Mesothelial cell of epicardium (in vitro differentiated cells): ENCODE results near the gene SCUBE1. TPM values are rescaled to one million over a fixed set of nuclear protein-coding genes. Genes with fewer than 3 reads are reported as not detected.

Experiments used
- DNase-seq, 2 experiments: peaks; one replicate each; pipeline ENCODE4 v3.0.0; 2021; ENCODE audit warnings: low spot score in 2 of 2; ENCODE audit not compliant: unreplicated experiment in 2 of 2
- H3K27ac Mint-ChIP-seq: 2 replicates; pipeline ENCODE4 v1.8.0; 2021; ENCODE audit warnings: mixed read lengths
- H3K27me3 Mint-ChIP-seq: 2 replicates; pipeline ENCODE4 v1.8.0; 2021; ENCODE audit warnings: low read depth, mixed read lengths
- H3K36me3 Mint-ChIP-seq: 2 replicates; pipeline ENCODE4 v1.8.0; 2021; ENCODE audit warnings: mixed read lengths
- H3K4me1 Mint-ChIP-seq: 2 replicates; pipeline ENCODE4 v1.8.0; 2021; ENCODE audit warnings: mixed read lengths
- H3K4me3 Mint-ChIP-seq: 2 replicates; pipeline ENCODE4 v1.8.0; 2021; ENCODE audit warnings: mild to moderate bottlenecking, moderate library complexity, mixed read lengths
- H3K9me3 Mint-ChIP-seq: 2 replicates; pipeline ENCODE4 v1.8.0; 2021; ENCODE audit warnings: mixed read lengths
- CTCF ChIP-seq: fragments of 200-600 bp; sonication (generic); IDR thresholded peaks from one replicate; pipeline ENCODE4 v1.5.0; 2021; ENCODE audit warnings: antibody characterized with exemption; ENCODE audit not compliant: unreplicated experiment
- total RNA-seq: library from RNA; stranded (reverse); gene quantifications from 3 replicates; pipeline ENCODE4 v1.2.1, GENCODE V29; 2021

Gene SCUBE1
- total RNA-seq, 1 donor from 2014 or later: 19.3 TPM

GRCh38 chr22:43291381-43291780 lies 51.8 kb downstream of the SCUBE1 start:
- Mint-ChIP-seq H3K4me3 (no peak overlapping the region), H3K27ac (no peak overlapping the region), H3K36me3 (no peaks in the 10 kb centered on the region), H3K4me1 (peaks cover 56% of the 10 kb centered on the region), H3K9me3 (no peaks in the 10 kb centered on the region), H3K27me3 (no peaks in the 10 kb centered on the region)
- DNase-seq: no peak
- TF ChIP-seq CTCF: no peak

GRCh38 chr22:43289976-43290721 lies 53.0 kb downstream of the SCUBE1 start:
- TF ChIP-seq CTCF: no peak
- H3K4me3 Mint-ChIP-seq: no peak overlapping the region

DNA sequence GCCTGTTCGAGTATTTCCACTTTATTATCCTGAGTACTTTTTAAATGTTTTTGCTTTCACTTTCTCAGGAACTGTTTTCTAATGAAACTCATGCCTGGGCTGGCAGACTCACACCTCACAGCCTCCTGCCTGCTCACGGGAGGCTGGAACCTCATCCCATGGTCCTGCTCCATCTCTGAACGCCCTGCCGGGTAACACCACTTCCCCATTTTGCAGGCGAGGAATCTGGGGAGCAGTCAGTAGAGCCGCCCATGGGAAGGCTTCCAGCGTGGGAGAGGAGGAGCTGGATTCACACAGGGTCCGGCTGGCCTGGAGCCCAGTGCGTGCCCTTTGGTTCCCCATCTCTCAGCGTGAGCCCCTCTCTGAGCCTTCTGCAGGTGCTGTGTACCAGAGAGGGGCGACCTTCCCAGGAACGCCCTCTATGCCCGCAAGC lies 53.6 kb downstream of the SCUBE1 start:
- peaks cover 48% of the 10 kb centered on the region for H3K4me1 Mint-ChIP-seq
- no peaks in the 10 kb centered on the region for H3K27me3 Mint-ChIP-seq
- H3K36me3 Mint-ChIP-seq: no peaks in the 10 kb centered on the region
- no peaks in the 10 kb centered on the region for H3K9me3 Mint-ChIP-seq
- no peak overlapping the region for H3K4me3 Mint-ChIP-seq
- H3K27ac Mint-ChIP-seq: peak overlapping the region; percentile 25
- no peak for TF ChIP-seq CTCF
- DNase-seq: no peak

More at GRCh38 chr22:43289976-43290721, 53.0 kb downstream of the SCUBE1 start:
- no peaks in the 10 kb centered on the region for H3K27me3 Mint-ChIP-seq
- peaks cover 48% of the 10 kb centered on the region for H3K4me1 Mint-ChIP-seq
- H3K27ac Mint-ChIP-seq: no peak overlapping the region
- DNase-seq: no peak
- H3K36me3 Mint-ChIP-seq: no peaks in the 10 kb centered on the region
- no peaks in the 10 kb centered on the region for H3K9me3 Mint-ChIP-seq

GRCh38 chr22:43288807-43289420 lies 54.3 kb downstream of the SCUBE1 start:
- no peak for DNase-seq
- H3K27me3 Mint-ChIP-seq: no peaks in the 10 kb centered on the region
- H3K36me3 Mint-ChIP-seq: no peaks in the 10 kb centered on the region
- no peak overlapping the region for H3K27ac Mint-ChIP-seq
- peaks cover 45% of the 10 kb centered on the region for H3K4me1 Mint-ChIP-seq
- H3K9me3 Mint-ChIP-seq: no peaks in the 10 kb centered on the region
- no peak for TF ChIP-seq CTCF
- no peak overlapping the region for H3K4me3 Mint-ChIP-seq

DNA sequence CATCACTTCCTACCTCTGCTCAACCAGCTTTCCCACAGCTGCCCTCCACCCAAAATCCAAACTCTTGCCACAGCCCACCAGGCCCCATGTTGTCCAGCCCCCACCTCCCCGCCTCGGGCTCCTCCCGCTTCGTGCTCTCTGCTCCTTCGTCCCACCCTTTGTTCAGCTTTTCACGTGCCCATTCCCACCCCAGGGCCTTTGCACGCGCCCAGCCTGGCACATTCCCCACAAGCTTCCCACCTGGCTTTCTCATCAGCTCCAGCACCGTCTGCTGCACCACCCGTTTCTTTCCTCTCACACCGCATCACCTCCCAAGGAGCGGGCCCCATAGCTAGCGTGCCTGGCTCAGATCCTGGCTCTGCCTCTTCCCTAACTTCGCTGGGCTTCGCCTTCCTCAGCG lies 54.8 kb downstream of the SCUBE1 start:
- DNase-seq: no peak
- H3K4me1 Mint-ChIP-seq: peaks cover 41% of the 10 kb centered on the region
- H3K36me3 Mint-ChIP-seq: no peaks in the 10 kb centered on the region
- no peak overlapping the region for H3K27ac Mint-ChIP-seq
- H3K9me3 Mint-ChIP-seq: no peaks in the 10 kb centered on the region
- no peak overlapping the region for H3K4me3 Mint-ChIP-seq
- TF ChIP-seq CTCF: no peak
- H3K27me3 Mint-ChIP-seq: no peaks in the 10 kb centered on the region
